GM18508 (cell line): ENCODE results near the gene IRAK2.

Experiments used
- ATAC-seq: cut with Tn5 transposase; IDR thresholded peaks from one replicate; pipeline ENCODE4 v1.9.1; 2021; ENCODE audit warnings: moderate number of reproducible peaks; ENCODE audit not compliant: insufficient read depth, unreplicated experiment

IRAK2 gene

GRCh38 chr3:10187944-10188343 is 23.2 kb downstream of the IRAK2 start:
- no peak for ATAC-seq

DNA sequence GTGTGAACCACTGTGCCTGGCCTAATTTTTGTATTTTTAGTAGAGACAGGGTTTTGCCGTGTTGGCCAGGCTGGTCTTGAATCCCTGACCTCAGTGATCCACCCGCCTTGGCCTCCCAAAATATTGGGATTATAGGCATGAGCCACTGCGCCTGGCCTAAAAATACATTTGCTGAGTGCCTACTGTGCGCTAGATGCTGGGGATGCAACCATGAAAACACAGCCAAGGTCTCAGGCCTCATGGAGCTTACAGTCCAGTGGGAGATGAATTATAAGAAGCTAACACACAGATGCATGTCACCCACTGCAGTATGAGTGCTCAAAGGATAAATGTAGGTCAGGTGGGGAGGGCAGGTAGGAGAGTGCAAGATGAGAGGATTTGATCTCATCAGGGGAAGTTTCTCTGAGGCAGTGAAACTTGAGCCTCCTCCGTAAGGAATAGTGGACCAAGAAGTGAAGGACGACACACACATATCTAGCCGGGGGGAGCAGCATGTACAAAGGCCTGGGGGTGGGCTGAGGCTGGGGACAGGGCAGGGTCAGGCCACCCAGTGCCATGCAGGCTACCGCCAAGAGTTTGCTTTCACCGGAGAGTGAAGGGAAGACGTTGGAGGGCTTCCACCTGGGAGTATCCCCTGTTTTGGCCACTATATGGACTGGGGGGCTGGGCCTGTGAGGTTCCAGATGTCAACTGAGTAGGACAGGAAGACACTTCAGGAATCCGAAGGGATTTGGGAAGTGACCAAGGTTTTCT is 24.3 kb downstream of the IRAK2 start:
- no peak for ATAC-seq

- ATAC-seq, result no peak
These were observed 25.0 kb downstream of the IRAK2 start for GRCh38 chr3:10189557-10190354.

GRCh38 chr3:10192953-10193691 is 28.4 kb downstream of the IRAK2 start:
- no peak for ATAC-seq

- ATAC-seq, result no peak
These were observed 29.1 kb downstream of the IRAK2 start for GRCh38 chr3:10193692-10194327.

DNA sequence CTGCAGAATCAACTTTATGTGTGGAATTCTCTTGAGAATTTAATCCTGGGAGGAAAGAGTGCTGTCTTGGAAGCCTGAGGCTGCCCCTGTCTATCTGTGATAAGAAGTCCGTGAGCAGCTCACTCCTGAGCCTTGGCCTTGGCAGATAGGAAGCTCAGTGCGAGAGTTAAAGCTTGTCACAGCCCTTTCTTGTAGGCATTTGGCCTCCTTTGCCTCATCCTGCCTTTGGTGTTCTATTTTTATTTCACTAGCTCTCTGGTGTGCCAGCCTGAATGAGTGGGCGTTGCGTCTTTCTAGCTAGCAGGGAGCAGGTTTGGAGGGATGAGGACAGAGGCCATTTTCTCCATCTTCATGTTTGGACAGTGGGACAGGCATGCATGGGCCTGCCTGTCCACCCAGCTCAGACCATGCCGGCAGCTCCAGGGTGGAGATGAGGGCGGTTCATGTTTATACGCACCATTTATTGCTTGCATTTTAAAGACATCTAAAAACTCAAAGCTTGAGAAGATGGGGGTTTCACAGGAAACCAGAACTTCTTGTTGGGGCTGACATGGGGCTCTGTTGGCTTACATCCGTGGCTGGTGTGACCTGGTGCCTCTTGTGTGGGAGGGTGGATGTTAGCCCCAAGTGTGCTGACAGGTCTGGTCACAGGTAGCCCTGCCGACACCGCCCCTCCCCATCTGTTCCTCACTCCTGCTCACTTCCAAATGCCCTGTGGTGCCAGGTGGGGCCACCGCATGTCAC is 29.8 kb downstream of the IRAK2 start:
- ATAC-seq, result no peak

- no peak for ATAC-seq
These were observed 30.8 kb downstream of the IRAK2 start for GRCh38 chr3:10195366-10196089.

DNA sequence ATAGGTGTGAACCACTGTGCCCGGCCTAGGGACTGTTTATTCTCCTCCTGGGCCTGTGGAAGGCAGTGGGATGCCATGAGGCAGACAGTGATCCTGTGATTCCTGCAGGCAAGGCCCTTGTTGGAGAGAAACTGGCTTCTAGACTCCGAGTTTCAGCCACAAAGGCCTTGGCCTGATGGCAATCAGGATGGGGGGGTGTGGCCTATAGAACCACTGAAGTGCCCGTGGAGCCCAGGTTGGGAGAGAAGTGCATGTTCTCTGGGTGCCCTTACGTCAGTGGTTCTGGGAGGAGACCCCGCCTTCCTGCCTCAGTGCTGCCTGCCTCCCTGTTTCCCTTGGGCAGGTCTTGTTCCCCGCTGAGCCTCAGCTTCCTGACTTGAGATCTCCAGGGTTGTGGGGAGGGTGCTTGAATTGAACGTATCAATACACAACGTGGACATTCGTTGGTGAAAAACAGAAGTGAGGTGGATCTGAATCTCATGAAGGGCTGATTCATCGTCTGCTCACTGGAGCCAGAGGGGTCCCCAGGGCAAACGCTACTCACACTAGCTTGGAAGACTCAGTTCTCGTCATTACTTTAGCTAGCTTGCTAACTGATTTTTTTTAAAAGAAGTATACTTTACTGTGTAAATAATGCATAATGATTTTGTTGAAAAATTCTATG is 31.8 kb downstream of the IRAK2 start:
- no peak for ATAC-seq

GRCh38 chr3:10198226-10198625 is 33.5 kb downstream of the IRAK2 start:
- ATAC-seq, result no peak

GRCh38 chr3:10198761-10199649 is 34.3 kb downstream of the IRAK2 start:
- ATAC-seq, result peak; percentile 71

DNA sequence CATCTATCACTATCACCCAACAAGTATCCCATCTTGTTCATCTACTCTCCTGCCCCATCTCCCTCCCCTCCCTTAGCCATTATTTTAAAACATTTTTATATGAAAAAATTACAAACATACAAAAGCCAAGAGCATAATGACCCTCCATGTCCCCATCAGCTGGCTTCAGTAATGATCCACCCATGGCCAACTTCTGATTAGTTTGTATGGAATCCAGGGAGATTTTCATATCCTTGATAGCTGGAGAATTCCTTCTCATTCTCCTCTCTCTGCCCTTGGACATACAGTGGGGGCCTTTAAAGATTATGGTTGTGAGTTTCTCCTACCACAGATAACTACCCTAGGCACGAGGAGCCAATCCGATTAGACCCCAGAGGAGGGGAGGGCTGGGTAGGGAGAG is 40.2 kb downstream of the IRAK2 start:
- no peak for ATAC-seq

GRCh38 chr3:10205451-10206165 is 40.9 kb downstream of the IRAK2 start:
- ATAC-seq, result no peak

- ATAC-seq, result no peak
These were observed 41.4 kb downstream of the IRAK2 start for GRCh38 chr3:10206166-10206511.

DNA sequence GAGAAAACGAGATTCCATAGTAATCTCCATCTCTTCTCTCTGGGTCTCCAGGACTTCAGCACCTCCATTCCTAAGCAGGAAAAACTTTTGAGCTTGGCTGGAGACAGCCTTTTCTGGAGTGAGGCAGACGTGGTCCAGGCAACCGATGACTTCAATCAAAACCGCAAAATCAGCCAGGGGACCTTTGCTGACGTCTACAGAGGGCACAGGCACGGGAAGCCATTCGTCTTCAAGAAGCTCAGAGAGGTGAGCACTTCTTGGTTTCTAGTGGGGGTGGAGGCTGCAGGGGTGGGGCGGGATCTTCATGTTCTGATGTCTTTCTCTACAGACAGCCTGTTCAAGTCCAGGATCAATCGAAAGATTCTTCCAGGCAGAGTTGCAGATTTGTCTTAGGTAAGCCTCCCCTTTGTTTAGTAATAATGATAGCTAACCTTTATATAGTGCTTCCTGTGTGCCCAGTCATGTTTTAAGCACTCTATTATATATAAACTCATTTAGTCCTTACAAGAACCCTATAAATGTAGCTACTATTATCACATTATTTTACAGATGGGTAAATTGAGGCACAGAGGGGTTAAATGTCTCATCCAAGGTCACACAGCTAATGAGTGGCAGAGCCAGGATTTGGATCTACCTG is 48.6 kb downstream of the IRAK2 start:
- no peak for ATAC-seq

DNA sequence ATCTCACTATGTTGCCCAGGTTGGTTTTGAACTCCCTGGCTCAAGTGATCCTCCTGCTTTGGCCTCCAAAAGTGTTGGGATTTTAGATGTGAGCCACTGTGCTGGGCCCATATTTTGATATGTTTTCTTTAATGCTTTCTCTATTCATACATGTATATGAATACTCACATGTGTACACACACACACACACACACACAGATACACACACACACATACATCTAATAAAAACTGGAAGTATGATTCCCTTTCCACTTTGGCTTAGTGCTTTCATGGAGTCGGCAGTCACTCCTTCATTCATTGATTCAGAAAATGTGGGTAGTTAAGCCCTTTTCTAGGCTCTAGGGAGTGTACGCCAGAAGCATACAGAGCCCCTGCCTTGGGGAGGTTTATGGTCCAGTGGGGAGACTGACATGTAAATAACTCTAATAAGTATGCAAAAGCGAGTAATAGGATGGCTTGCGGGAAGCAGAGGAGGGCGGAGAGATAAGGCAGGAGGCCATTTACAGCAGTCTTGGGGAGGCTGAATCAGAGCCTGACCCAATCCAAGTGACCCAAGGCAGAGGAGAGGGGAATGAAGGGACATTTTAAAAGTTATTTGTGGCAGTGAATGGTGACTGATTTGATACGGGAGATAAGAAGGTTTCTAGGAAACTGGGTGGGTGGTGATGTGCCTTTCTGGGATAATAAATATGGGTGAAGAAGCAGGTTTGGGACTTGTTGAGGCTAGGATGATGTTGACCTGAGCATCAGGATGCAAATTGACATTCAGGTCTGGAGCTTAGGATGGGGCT is 51.1 kb downstream of the IRAK2 start:
- no peak for ATAC-seq

- ATAC-seq, result no peak
These were observed 52.6 kb downstream of the IRAK2 start for GRCh38 chr3:10217359-10217758.
